Sigmoid colon (tissue), 7 donors: ENCODE measurements around the gene KRTCAP3. TPM values are rescaled to one million over a fixed set of nuclear protein-coding genes. Genes with fewer than 3 reads are reported as not detected.

Experiments
- DNase-seq: peaks from one replicate; pipeline ENCODE4 v3.0.0-alpha.2; 2019
- H3K27ac ChIP-seq, 4 donors: fragments of 200-600 bp; sonication (generic); one replicate each; pipeline ENCODE4 v1.5.1; 2016 to 2019; ENCODE audit warnings: mild to moderate bottlenecking in 1 of 4
- H3K27me3 ChIP-seq, 3 donors: fragments of 200-600 bp; sonication (generic); one replicate each; pipeline ENCODE4 v1.5.1; 2019; ENCODE audit warnings: mild to moderate bottlenecking in 1 of 3
- H3K36me3 ChIP-seq, 4 donors: fragments of 200-600 bp; sonication (generic); one replicate each; pipeline ENCODE4 v1.5.1; 2016 to 2019
- H3K4me1 ChIP-seq, 4 donors: fragments of 200-600 bp; sonication (generic); one replicate each; pipeline ENCODE4 v1.5.1; 2017 to 2019
- H3K4me3 ChIP-seq, 4 donors: fragments of 200-600 bp; sonication (generic); one replicate each; pipeline ENCODE4 v1.5.1; 2017 to 2019; ENCODE audit warnings: mild to moderate bottlenecking in 2 of 4, moderate library complexity in 1 of 4
- H3K9me3 ChIP-seq, 4 donors: fragments of 200-600 bp in 3 of 4; sonication (generic) in 3 of 4; one replicate each; pipeline versions ENCODE4 v1.5.1 to v1.6.1; 2013 to 2019
- EP300 ChIP-seq, 4 donors: sonication (generic); formaldehyde crosslinking; IDR thresholded peaks; one replicate each; pipeline ENCODE4 v1.6.1; 2017; ENCODE audit warnings: antibody characterized with exemption in 4 of 4
- POLR2A ChIP-seq, 2 donors: fragments of 450-650 bp; IDR thresholded peaks; one replicate each; pipeline ENCODE4 v1.6.1; 2016; ENCODE audit warnings: antibody characterized with exemption in 2 of 2, mild to moderate bottlenecking in 2 of 2, moderate library complexity in 2 of 2
- POLR2AphosphoS5 ChIP-seq, 4 donors: sonication (generic); formaldehyde crosslinking; IDR thresholded peaks; one replicate each; pipeline ENCODE4 v1.6.1; 2017; ENCODE audit warnings: antibody characterized with exemption in 4 of 4
- WGBS, 2 donors: extraction: QIAGEN DNeasy Blood & Tissue Kit; methylation state at CpG; one replicate each; pipeline ENCODE4 v1.1.7; 2013; 5-methylcytosine and 5-hydroxymethylcytosine counted together
- intact Hi-C: fragments of 100-400 bp; cut with DNase I; formaldehyde crosslinking; loops from one replicate; pipeline ENCODE4 v1.15.1; 2023
- polyA plus RNA-seq, 3 donors: library from polyadenylated mRNA; stranded (reverse); fragments of 200-250 nt; gene quantifications; one replicate each; pipeline ENCODE4 v1.2.3, GENCODE V29; 2013
- total RNA-seq, 4 donors: library from RNA; depleted of rRNA; stranded (reverse); fragments of >200 nt; gene quantifications; one replicate each; pipeline ENCODE4 v1.1.0, GENCODE V29; 2016
- TF ChIP-seq, protein P1 (sequence below), 4 experiments: fragments of 450-650 bp in 3 of 4; fragments of 200-600 bp in 1 of 4; IDR thresholded peaks; one replicate each; pipeline ENCODE4 v1.5.1; 2016 to 2019; ENCODE audit warnings: antibody characterized with exemption in 4 of 4, mild to moderate bottlenecking in 3 of 4, moderate library complexity in 2 of 4
- donor health status: healthy with polysubstance abuse.
- donor health status: Bipolar disorder and iron deficiency.
- donor health status: healthy.

Gene KRTCAP3
- total and polyA plus RNA-seq, 7 donors = 0.54 to 93.5 (median 39.8) TPM; not detected in 3

DNA sequence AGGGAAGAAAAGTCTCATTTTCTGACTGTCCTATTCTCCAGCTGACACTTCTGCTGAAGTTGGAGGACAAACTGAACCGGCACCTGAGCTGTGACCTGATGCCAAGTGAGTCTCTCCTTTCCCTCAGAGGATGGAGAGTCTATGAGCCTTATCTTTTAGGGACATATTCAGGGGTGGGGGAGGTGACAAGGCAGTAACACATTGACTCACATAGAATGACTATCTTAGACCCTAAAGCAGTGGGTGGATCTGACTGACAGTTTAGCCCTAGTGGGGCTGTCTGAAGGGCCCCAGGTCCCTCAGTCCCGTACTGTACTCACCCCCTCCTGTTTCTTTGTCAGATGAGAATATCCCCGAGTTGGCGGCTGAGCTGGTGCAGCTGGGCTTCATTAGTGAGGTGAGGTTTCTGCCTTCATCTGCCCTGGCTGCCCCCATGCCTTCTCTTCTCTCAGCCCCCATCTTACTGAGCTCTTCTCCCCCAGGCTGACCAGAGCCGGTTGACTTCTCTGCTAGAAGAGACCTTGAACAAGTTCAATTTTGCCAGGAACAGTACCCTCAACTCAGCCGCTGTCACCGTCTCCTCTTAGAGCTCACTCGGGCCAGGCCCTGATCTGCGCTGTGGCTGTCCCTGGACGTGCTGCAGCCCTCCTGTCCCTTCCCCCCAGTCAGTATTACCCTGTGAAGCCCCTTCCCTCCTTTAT is 805 bp upstream of the KRTCAP3 start:
- H3K4me3 ChIP-seq = no peak overlapping the region
- intact Hi-C loops = no loop called here
- no peak overlapping the region for H3K27ac ChIP-seq
- TF ChIP-seq POLR2A (IDR thresholded peaks at IDR 0.05) (no peak), POLR2AphosphoS5 (IDR thresholded peaks at IDR 0.05) (no peak), EP300 (IDR thresholded peaks at IDR 0.05) (no peak)
- TF ChIP-seq, protein P1, sequence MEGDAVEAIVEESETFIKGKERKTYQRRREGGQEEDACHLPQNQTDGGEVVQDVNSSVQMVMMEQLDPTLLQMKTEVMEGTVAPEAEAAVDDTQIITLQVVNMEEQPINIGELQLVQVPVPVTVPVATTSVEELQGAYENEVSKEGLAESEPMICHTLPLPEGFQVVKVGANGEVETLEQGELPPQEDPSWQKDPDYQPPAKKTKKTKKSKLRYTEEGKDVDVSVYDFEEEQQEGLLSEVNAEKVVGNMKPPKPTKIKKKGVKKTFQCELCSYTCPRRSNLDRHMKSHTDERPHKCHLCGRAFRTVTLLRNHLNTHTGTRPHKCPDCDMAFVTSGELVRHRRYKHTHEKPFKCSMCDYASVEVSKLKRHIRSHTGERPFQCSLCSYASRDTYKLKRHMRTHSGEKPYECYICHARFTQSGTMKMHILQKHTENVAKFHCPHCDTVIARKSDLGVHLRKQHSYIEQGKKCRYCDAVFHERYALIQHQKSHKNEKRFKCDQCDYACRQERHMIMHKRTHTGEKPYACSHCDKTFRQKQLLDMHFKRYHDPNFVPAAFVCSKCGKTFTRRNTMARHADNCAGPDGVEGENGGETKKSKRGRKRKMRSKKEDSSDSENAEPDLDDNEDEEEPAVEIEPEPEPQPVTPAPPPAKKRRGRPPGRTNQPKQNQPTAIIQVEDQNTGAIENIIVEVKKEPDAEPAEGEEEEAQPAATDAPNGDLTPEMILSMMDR (IDR thresholded peaks at IDR 0.05) = no peak
- no peaks in the 10 kb centered on the region for H3K9me3 ChIP-seq
- no peak for DNase-seq
- peaks cover 32 to 73% (median 47%) of the 10 kb centered on the region in 4 donors for H3K36me3 ChIP-seq
- 79 to 89% methylated on average over 10 of the region's 10 CpGs for WGBS, 2 donors
- H3K27me3 ChIP-seq = no peaks in the 10 kb centered on the region
- H3K4me1 ChIP-seq = peaks cover 0 to 16% (median 13%) of the 10 kb centered on the region in 4 donors

DNA sequence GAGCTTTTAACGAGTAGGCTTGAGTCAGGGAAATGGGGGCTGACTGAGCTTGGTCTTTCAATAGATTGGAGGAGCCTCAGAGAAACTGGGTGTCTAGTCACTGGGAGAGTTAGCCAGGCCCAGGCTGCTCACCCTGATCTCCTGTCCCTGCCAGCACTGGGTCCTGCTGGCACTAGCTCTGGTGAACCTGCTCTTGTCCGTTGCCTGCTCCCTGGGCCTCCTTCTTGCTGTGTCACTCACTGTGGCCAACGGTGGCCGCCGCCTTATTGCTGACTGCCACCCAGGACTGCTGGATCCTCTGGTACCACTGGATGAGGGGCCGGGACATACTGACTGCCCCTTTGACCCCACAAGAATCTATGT is 720 bp downstream of the KRTCAP3 start:
- H3K36me3 ChIP-seq = peaks cover 18 to 69% (median 34%) of the 10 kb centered on the region in 4 donors
- peak overlapping the region in 1 of 4 donors; percentile 26 for H3K4me3 ChIP-seq
- intact Hi-C loops = no loop called here
- peak overlapping the region; percentile 24 to 68 (median 60) for H3K27ac ChIP-seq
- 17 to 71% methylated on average over 6 of the region's 6 CpGs for WGBS, 2 donors
- peaks cover 0 to 16% (median 13%) of the 10 kb centered on the region in 4 donors for H3K4me1 ChIP-seq
- DNase-seq = no peak
- no peaks in the 10 kb centered on the region for H3K9me3 ChIP-seq
- TF ChIP-seq POLR2A (IDR thresholded peaks at IDR 0.05) (no peak), EP300 (IDR thresholded peaks at IDR 0.05) (no peak), POLR2AphosphoS5 (IDR thresholded peaks at IDR 0.05) (peak in 1 of 4 donors; percentile 2)
- H3K27me3 ChIP-seq = no peaks in the 10 kb centered on the region

DNA sequence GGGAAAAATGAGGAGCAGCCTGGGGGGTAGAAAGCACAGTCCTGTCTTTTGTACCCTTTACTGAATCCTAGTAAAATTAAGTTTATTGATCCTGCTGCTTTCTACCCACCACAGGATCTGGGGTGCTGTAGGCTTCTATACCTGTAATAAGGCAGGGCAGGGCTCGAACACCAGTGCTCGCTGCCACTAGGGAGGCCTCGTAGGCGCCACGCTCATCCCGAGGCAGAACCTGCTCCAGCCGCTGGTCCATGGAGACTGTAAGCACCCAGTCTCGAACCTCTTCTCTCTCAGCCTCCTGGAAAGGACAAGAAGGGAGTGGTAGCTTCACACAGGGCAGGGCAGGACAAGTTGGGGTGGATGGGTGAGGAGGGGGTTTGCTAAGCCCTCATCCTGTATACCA is 3.0 kb downstream of the KRTCAP3 start:
- Histone ChIP-seq H3K27ac (peak overlapping the region in 1 of 4 donors; percentile 17), H3K36me3 (peaks cover 17 to 69% (median 33%) of the 10 kb centered on the region in 4 donors), H3K9me3 (no peaks in the 10 kb centered on the region), H3K4me1 (peaks cover 0 to 16% (median 13%) of the 10 kb centered on the region in 4 donors), H3K4me3 (no peak overlapping the region), H3K27me3 (no peaks in the 10 kb centered on the region)
- WGBS, 2 donors = 89 to 95% methylated on average over 8 of the region's 8 CpGs
- TF ChIP-seq POLR2A (IDR thresholded peaks at IDR 0.05) = no peak
- no peak for TF ChIP-seq EP300 (IDR thresholded peaks at IDR 0.05)
- no peak for TF ChIP-seq POLR2AphosphoS5 (IDR thresholded peaks at IDR 0.05)
- TF ChIP-seq, protein P1 (IDR thresholded peaks at IDR 0.05) = no peak
- intact Hi-C loops = no loop called here
- no peak for DNase-seq

DNA sequence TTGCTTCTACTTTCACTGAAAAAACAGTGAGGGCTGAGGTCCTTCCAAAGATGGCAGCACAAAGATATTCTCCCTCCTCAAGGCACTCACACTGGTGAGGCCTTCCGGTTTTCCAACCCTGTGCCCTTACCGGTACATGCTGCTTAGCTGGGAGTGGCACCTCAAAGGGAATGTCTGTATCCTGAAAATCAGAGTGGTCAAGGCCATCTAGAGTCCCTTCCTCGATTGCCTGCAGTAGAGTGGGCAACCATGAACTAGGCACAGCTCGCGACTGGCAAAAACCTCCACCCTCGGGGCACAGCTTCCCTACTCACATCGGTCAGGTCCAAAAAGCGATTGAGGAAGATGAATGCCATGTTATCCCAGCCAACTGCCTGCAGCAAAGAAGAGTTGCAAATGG is 3.4 kb downstream of the KRTCAP3 start:
- Histone ChIP-seq H3K4me3 (no peak overlapping the region), H3K9me3 (no peaks in the 10 kb centered on the region), H3K27me3 (no peaks in the 10 kb centered on the region), H3K4me1 (peaks cover 0 to 16% (median 13%) of the 10 kb centered on the region in 4 donors), H3K36me3 (peaks cover 12 to 69% (median 30%) of the 10 kb centered on the region in 4 donors), H3K27ac (no peak overlapping the region)
- no peak for DNase-seq
- TF ChIP-seq POLR2AphosphoS5 (IDR thresholded peaks at IDR 0.05) (no peak), EP300 (IDR thresholded peaks at IDR 0.05) (no peak), POLR2A (IDR thresholded peaks at IDR 0.05) (no peak)
- TF ChIP-seq, protein P1 (IDR thresholded peaks at IDR 0.05) = no peak
- WGBS, 2 donors = 27 to 73% methylated on average over 8 of the region's 8 CpGs
- intact Hi-C loops = no loop called here

DNA sequence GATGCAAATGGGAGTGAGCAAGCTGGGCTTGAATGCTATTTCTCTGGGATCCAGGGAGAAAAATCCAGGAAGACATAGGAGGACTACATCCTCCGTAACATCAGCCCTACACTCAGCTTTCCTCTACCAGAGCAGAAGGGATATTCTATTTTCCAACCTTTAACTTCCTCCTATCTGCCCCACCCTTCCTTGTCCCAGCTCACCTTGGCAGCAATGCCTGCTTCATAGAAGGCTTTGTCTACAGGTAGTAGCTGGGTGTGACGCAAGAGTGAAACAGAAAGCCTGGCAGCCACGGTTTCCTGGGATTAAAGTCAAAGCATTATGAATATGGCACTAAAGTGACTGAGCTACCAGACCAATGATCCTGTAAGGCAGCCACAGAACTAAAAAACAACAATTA is 3.9 kb downstream of the KRTCAP3 start:
- H3K36me3 ChIP-seq = peaks cover 8 to 69% (median 26%) of the 10 kb centered on the region in 4 donors
- intact Hi-C loops = no loop called here
- DNase-seq = no peak
- no peak overlapping the region for H3K27ac ChIP-seq
- 19 to 62% methylated on average over 3 of the region's 3 CpGs for WGBS, 2 donors
- H3K27me3 ChIP-seq = no peaks in the 10 kb centered on the region
- H3K4me1 ChIP-seq = peaks cover 0 to 16% (median 13%) of the 10 kb centered on the region in 4 donors
- H3K9me3 ChIP-seq = no peaks in the 10 kb centered on the region
- TF ChIP-seq, protein P1 (IDR thresholded peaks at IDR 0.05) = no peak
- TF ChIP-seq EP300 (IDR thresholded peaks at IDR 0.05) (no peak), POLR2AphosphoS5 (IDR thresholded peaks at IDR 0.05) (peak in 1 of 4 donors; percentile 6), POLR2A (IDR thresholded peaks at IDR 0.05) (peak in 1 of 2 donors; percentile 38)
- no peak overlapping the region for H3K4me3 ChIP-seq
